ENCODE data around the gene NBAS.

DNA sequence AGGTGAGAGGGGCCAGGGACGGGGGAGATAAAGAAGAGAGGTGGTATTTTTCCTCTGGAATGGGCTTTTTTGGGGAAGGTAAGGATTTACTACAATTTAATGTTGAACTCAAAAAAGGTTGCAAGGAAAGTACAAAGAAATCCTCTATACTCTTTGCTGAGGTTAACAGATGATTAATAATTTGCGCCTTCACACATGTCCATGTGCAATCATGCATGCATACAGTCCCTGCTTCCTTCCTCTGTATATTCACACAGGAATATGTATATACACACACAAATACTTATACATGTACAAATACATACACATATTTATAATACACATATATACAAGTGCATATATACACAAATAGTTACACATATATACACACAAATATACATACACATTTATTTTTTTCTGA lies 193.4 kb downstream of the NBAS start:
- no peak for TF ChIP-seq CTCF (conservative IDR thresholded peaks at IDR 0.05 in 1 of 2, IDR thresholded peaks at IDR 0.05 in 1 of 2; ENCODE audit: low read depth in 1 of 2, low read length in 2 of 2)
- no peak for TF ChIP-seq EZH2 (IDR thresholded peaks at IDR 0.05; ENCODE audit: low read length, missing control alignments)
